KOPT-K1 (cell line): ENCODE data around the gene SIGLEC15.

Source experiments
- H3K27ac ChIP-seq: fragments of 200-600 bp; sonication (generic); 2 replicates; pipeline ENCODE4 v1.5.1; 2016; ENCODE audit warnings: antibody characterized with exemption, mild to moderate bottlenecking, low read depth, low read length; ENCODE audit not compliant: poor library complexity, severe bottlenecking
- H3K36me3 ChIP-seq: fragments of 200-600 bp; sonication (generic); 2 replicates; pipeline ENCODE4 v1.5.1; 2017; ENCODE audit warnings: antibody characterized with exemption, mild to moderate bottlenecking, low read length, moderate library complexity; ENCODE audit not compliant: insufficient read depth
- H3K9me3 ChIP-seq: fragments of 200-600 bp; sonication (generic); 2 replicates; pipeline ENCODE4 v1.5.1; 2017; ENCODE audit warnings: antibody characterized with exemption, low read length, mild to moderate bottlenecking; ENCODE audit not compliant: insufficient read depth, poor library complexity, severe bottlenecking

Gene SIGLEC15

GRCh38 chr18:45871431-45872084 is 46.1 kb downstream of the SIGLEC15 start:
- peaks cover 19% of the 10 kb centered on the region for H3K9me3 ChIP-seq
- peaks cover 74% of the 10 kb centered on the region for H3K36me3 ChIP-seq
- no peak overlapping the region for H3K27ac ChIP-seq

DNA sequence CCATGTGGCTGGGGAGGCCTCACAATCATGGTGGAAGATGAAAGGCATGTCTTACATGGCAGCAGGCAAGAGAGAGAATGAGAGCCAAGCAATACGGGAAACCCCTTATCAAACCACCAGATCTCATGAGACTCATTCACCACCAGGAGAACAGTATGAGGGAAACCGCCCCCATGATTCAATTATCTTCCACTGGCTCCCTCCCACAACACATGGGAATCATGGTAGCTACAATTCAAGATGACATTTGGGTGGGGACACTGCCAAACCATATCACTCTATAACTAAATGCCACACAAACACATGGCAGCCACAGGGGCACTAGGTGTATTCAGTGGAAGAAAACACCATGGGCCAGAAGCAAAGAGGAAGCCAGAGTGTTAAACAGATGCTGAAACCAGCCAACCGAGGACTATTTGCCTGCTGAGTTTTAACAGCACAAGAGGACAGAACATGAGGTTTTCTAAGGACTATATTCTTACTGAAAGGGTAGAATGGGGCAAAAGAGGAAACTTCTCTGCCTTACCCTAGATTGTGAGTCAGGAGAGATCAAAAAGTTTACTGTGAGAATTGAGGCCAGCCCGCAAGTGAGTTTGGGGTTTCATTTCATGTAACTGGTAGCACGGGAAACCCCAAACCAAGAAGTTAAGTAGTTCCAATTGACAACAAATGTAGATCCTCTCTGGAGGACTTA is 49.2 kb downstream of the SIGLEC15 start:
- Histone ChIP-seq H3K9me3 (peaks cover 19% of the 10 kb centered on the region), H3K27ac (no peak overlapping the region), H3K36me3 (peaks cover 76% of the 10 kb centered on the region)

GRCh38 chr18:45876161-45876560 is 50.7 kb downstream of the SIGLEC15 start:
- Histone ChIP-seq H3K27ac (no peak overlapping the region), H3K9me3 (peaks cover 19% of the 10 kb centered on the region), H3K36me3 (peaks cover 80% of the 10 kb centered on the region)

DNA sequence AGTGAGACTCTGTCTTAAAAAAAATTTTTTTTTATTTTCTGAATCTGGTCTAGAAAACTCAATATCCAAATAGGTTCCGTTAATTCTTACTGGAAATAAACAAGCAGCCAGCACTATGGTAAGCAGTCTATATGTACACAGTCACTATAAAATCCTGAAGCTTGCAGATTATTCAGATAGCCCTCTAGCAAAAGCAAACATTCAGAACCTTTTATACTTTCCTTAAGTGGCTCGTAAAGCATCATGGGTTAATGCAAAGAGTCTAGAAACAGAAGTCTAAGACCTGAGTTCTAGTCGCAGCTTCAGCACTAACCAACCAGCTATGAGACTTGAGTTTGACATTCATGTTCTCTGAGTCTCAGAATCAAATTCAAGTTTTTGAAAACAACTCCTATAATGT is 51.9 kb downstream of the SIGLEC15 start:
- H3K9me3 ChIP-seq: peaks cover 19% of the 10 kb centered on the region
- H3K36me3 ChIP-seq: peaks cover 86% of the 10 kb centered on the region
- H3K27ac ChIP-seq: no peak overlapping the region

DNA sequence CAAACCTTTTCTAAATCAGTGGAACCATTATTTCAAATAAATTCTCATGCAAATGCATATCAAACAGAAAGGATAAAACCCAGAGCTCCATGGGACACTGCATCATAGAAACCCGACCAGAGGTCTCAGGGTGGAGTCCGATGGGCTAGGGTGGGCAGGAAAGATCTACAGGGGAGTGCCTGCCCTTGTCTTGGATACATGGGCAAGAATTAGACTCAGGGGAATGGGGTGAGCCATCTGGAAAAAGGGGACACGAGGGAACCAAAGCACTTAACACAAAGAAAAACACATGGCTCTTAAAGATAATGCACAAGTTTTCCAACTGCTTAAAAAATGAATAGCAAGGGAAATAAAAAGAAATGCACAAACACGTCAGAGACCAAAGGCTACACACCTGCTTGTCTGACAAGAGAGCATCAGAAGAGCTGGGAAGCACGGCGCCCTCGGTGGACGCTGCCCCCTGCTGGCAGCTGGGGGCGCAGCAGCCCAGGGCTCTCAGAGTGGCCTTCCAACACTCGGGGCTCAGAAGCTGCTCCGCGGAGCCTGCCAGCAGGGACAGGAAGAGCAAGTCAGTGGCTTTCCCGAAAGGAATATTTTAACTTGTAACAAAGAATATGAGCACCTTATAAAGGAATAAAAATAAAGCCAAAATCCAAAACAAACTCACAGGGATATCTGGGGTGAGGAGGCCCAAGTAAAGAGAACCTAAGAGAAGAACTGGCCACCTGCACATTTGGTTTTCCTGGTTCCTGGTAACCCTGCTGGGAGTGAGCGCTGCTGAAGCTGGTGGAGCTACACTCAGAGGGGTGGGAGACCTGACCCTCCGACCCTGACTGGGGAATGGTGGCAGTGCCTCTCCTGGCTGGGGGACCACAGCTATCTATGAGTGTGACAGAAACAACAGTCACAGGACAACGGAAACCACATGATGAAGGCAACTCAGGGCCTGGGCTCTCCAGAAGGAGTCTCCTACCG is 54.5 kb downstream of the SIGLEC15 start:
- Histone ChIP-seq H3K36me3 (peaks cover 79% of the 10 kb centered on the region), H3K27ac (no peak overlapping the region), H3K9me3 (peaks cover 7% of the 10 kb centered on the region)

- peaks cover 69% of the 10 kb centered on the region for H3K36me3 ChIP-seq
- no peaks in the 10 kb centered on the region for H3K9me3 ChIP-seq
Observed at GRCh38 chr18:45880876-45881558, 55.5 kb downstream of the SIGLEC15 start.

DNA sequence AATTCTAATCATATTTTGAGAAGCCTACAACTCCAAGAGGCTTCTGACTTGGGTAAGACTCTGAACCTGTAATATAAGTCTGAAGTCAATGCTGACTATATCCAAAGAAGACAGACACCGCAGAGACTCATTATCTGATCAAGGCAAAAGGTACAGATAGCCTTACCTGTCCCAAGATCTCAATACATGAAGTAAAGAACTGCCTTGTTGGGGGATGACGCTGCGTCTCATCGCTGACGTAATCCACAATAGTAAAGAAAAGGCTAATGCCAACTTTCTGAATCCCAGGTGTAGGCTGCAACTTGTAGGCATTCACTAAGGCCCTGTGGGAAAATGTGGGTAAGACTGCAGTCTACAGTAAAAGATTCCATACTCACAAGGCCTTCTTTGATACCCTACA is 62.1 kb downstream of the SIGLEC15 start:
- H3K36me3 ChIP-seq: peaks cover 57% of the 10 kb centered on the region
- H3K9me3 ChIP-seq: no peaks in the 10 kb centered on the region
- no peak overlapping the region for H3K27ac ChIP-seq

More at GRCh38 chr18:45880876-45881558, 55.5 kb downstream of the SIGLEC15 start:
- H3K27ac ChIP-seq: no peak overlapping the region

- no peak overlapping the region for H3K27ac ChIP-seq
- H3K36me3 ChIP-seq: peaks cover 52% of the 10 kb centered on the region
Observed at GRCh38 chr18:45889419-45890064, 64.1 kb downstream of the SIGLEC15 start.

DNA sequence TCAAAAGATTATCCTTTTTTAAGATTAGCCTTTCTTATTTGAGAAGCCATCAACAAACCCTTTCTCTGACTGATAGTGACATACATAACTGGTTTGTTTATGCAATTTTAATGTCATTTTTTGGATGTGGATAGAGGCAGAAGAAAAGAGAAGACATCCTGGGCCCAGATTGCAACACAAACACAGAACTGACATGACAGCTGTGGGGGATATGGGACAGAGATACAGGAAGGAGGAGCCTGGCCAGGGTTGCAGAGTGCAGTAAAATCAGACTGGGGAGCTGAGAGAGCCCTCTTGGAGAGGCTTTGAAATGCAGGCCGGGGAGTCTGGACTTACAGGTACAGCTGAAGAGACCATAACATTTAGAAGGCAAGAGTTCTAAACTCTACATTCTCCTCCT is 65.1 kb downstream of the SIGLEC15 start:
- Histone ChIP-seq H3K27ac (no peak overlapping the region), H3K36me3 (peaks cover 61% of the 10 kb centered on the region), H3K9me3 (no peaks in the 10 kb centered on the region)

More at GRCh38 chr18:45889419-45890064, 64.1 kb downstream of the SIGLEC15 start:
- H3K9me3 ChIP-seq: no peaks in the 10 kb centered on the region

DNA sequence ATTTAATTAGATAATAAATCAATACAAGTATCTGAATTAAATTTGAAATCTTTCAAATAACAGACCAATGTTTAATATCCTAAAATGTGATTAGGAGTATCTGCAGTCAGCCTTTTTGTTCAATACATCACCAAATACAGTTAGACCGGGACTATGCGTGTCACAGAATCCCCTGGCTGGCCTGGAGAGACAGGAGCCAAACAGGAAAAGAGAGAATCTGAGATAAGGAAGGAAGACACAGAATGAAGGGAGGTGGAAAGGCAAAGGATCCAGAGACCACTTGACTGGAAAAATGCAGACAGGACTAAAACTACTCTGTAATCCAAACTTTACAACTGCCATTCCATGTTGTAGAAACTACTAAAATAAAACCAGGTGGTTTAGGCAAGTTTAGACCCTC is 66.3 kb downstream of the SIGLEC15 start:
- Histone ChIP-seq H3K27ac (no peak overlapping the region), H3K9me3 (no peaks in the 10 kb centered on the region), H3K36me3 (peaks cover 58% of the 10 kb centered on the region)
